ENCODE data around the gene STAT3. TPM values are rescaled to one million over a fixed set of nuclear protein-coding genes. Genes with fewer than 3 reads are reported as not detected.

STAT3 gene
- total and polyA plus RNA-seq, 2 of the 13 experiments (the other 11 are each of a cell fraction or from before 2014, with no cell fraction given) = 61.8 to 62.4 TPM

- TF ChIP-seq, protein P1, sequence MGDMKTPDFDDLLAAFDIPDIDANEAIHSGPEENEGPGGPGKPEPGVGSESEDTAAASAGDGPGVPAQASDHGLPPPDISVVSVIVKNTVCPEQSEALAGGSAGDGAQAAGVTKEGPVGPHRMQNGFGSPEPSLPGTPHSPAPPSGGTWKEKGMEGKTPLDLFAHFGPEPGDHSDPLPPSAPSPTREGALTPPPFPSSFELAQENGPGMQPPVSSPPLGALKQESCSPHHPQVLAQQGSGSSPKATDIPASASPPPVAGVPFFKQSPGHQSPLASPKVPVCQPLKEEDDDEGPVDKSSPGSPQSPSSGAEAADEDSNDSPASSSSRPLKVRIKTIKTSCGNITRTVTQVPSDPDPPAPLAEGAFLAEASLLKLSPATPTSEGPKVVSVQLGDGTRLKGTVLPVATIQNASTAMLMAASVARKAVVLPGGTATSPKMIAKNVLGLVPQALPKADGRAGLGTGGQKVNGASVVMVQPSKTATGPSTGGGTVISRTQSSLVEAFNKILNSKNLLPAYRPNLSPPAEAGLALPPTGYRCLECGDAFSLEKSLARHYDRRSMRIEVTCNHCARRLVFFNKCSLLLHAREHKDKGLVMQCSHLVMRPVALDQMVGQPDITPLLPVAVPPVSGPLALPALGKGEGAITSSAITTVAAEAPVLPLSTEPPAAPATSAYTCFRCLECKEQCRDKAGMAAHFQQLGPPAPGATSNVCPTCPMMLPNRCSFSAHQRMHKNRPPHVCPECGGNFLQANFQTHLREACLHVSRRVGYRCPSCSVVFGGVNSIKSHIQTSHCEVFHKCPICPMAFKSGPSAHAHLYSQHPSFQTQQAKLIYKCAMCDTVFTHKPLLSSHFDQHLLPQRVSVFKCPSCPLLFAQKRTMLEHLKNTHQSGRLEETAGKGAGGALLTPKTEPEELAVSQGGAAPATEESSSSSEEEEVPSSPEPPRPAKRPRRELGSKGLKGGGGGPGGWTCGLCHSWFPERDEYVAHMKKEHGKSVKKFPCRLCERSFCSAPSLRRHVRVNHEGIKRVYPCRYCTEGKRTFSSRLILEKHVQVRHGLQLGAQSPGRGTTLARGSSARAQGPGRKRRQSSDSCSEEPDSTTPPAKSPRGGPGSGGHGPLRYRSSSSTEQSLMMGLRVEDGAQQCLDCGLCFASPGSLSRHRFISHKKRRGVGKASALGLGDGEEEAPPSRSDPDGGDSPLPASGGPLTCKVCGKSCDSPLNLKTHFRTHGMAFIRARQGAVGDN (CRISPR knock-in tag; IDR thresholded peaks at IDR 0.05) = peak; percentile 49; the same call in 1 of the 2 replicates
- TF ChIP-seq HOXA9 (CRISPR knock-in tag; IDR thresholded peaks at IDR 0.05; ENCODE audit: borderline replicate concordance) (no peak), ZNF33B (CRISPR knock-in tag; IDR thresholded peaks at IDR 0.05) (0 out of 2 replicates have a peak, but pooled peaks have one; percentile 29), CTCF (CRISPR knock-in tag; IDR thresholded peaks at IDR 0.05) (no peak), JUN (CRISPR knock-in tag; IDR thresholded peaks at IDR 0.05) (no peak), EEA1 (CRISPR knock-in tag; IDR thresholded peaks at IDR 0.05; ENCODE audit: borderline replicate concordance) (no peak), IRX3 (CRISPR knock-in tag; IDR thresholded peaks at IDR 0.05; ENCODE audit: borderline replicate concordance, low read depth) (no peak), MTF2 (CRISPR knock-in tag; IDR thresholded peaks at IDR 0.05; ENCODE audit: borderline replicate concordance) (no peak), ZNF124 (CRISPR knock-in tag; IDR thresholded peaks at IDR 0.05) (no peak), ZNF841 (CRISPR knock-in tag; IDR thresholded peaks at IDR 0.05; ENCODE audit: borderline replicate concordance) (no peak), TBX3 (IDR thresholded peaks at IDR 0.05; ENCODE audit: borderline replicate concordance) (no peak), MED1 (CRISPR knock-in tag; IDR thresholded peaks at IDR 0.05) (no peak), ZNF383 (CRISPR knock-in tag; IDR thresholded peaks at IDR 0.05; ENCODE audit: borderline replicate concordance) (no peak), ZNF510 (CRISPR knock-in tag; IDR thresholded peaks at IDR 0.05; ENCODE audit: low read depth) (no peak)
- TF ChIP-seq, protein P2, sequence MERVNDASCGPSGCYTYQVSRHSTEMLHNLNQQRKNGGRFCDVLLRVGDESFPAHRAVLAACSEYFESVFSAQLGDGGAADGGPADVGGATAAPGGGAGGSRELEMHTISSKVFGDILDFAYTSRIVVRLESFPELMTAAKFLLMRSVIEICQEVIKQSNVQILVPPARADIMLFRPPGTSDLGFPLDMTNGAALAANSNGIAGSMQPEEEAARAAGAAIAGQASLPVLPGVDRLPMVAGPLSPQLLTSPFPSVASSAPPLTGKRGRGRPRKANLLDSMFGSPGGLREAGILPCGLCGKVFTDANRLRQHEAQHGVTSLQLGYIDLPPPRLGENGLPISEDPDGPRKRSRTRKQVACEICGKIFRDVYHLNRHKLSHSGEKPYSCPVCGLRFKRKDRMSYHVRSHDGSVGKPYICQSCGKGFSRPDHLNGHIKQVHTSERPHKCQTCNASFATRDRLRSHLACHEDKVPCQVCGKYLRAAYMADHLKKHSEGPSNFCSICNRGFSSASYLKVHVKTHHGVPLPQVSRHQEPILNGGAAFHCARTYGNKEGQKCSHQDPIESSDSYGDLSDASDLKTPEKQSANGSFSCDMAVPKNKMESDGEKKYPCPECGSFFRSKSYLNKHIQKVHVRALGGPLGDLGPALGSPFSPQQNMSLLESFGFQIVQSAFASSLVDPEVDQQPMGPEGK (CRISPR knock-in tag; IDR thresholded peaks at IDR 0.05) = peak; percentile 11; the same call in 1 of the 2 replicates
- TF ChIP-seq, protein P3, sequence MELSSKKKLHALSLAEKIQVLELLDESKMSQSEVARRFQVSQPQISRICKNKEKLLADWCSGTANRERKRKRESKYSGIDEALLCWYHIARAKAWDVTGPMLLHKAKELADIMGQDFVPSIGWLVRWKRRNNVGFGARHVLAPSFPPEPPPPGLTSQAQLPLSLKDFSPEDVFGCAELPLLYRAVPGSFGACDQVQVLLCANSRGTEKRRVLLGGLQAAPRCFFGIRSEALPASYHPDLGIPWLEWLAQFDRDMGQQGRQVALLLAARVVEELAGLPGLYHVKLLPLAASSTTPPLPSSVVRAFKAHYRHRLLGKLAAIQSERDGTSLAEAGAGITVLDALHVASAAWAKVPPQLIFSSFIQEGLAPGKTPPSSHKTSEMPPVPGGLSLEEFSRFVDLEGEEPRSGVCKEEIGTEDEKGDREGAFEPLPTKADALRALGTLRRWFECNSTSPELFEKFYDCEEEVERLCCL (CRISPR knock-in tag; IDR thresholded peaks at IDR 0.05; ENCODE audit: borderline replicate concordance) = 0 out of 2 replicates have a peak, but pooled peaks have one; percentile 31
- TF ChIP-seq, protein P4, sequence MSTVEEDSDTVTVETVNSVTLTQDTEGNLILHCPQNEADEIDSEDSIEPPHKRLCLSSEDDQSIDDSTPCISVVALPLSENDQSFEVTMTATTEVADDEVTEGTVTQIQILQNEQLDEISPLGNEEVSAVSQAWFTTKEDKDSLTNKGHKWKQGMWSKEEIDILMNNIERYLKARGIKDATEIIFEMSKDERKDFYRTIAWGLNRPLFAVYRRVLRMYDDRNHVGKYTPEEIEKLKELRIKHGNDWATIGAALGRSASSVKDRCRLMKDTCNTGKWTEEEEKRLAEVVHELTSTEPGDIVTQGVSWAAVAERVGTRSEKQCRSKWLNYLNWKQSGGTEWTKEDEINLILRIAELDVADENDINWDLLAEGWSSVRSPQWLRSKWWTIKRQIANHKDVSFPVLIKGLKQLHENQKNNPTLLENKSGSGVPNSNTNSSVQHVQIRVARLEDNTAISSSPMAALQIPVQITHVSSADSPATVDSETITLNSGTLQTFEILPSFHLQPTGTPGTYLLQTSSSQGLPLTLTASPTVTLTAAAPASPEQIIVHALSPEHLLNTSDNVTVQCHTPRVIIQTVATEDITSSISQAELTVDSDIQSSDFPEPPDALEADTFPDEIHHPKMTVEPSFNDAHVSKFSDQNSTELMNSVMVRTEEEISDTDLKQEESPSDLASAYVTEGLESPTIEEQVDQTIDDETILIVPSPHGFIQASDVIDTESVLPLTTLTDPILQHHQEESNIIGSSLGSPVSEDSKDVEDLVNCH (CRISPR knock-in tag; IDR thresholded peaks at IDR 0.05) = no peak
Observed at GRCh38 chr17:42287305-42287976, 100.8 kb downstream of the STAT3 start (continued).
